Measurements from ENCODE around the gene DRG1.

DNA sequence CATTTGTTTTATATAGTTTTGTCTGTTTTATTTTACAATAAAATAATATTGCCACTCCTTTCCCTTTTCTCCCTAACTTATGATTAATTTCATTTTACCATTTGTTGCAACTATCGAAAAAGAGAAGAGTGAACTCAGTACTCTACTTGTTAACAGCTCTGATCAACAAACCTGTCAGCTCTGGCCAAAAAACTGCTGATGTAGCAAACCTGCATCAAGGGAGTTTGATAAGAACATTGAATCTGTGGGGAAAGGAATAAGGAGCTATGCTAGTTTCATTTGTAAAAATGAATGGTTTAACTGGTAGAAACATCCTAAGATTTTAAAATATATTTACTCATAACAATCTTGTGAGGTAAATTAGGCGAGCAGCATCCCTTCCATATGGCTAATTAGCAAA is 47.4 kb downstream of the DRG1 start:
- TF ChIP-seq, protein P1, sequence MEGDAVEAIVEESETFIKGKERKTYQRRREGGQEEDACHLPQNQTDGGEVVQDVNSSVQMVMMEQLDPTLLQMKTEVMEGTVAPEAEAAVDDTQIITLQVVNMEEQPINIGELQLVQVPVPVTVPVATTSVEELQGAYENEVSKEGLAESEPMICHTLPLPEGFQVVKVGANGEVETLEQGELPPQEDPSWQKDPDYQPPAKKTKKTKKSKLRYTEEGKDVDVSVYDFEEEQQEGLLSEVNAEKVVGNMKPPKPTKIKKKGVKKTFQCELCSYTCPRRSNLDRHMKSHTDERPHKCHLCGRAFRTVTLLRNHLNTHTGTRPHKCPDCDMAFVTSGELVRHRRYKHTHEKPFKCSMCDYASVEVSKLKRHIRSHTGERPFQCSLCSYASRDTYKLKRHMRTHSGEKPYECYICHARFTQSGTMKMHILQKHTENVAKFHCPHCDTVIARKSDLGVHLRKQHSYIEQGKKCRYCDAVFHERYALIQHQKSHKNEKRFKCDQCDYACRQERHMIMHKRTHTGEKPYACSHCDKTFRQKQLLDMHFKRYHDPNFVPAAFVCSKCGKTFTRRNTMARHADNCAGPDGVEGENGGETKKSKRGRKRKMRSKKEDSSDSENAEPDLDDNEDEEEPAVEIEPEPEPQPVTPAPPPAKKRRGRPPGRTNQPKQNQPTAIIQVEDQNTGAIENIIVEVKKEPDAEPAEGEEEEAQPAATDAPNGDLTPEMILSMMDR (IDR thresholded peaks at IDR 0.05) = no peak
- no peak for TF ChIP-seq EP300 (IDR thresholded peaks at IDR 0.05)
- no peak for TF ChIP-seq POLR2A (IDR thresholded peaks at IDR 0.05)

Measured in tibial nerve (tissue), 4 donors.